ENCODE results near the gene RPL36. TPM values are rescaled to one million over a fixed set of nuclear protein-coding genes. Genes with fewer than 3 reads are reported as not detected.
"Not testable (repeated sequence)": the region's sequence is repeated elsewhere in the genome, so short reads cannot be mapped to it uniquely, and the experiment has no call there.

The RPL36 gene
- total RNA-seq, 1 donor from 2014 or later = 530 TPM

GRCh38 chr19:5705552-5705951 lies 15.5 kb downstream of the RPL36 start:
- no peak for DNase-seq (ENCODE audit: low spot score)

- no peak for DNase-seq (ENCODE audit: low spot score)
These were observed 16.9 kb downstream of the RPL36 start for GRCh38 chr19:5706876-5707573.

- DNase-seq (ENCODE audit: low spot score) = no peak
These were observed 17.8 kb downstream of the RPL36 start for GRCh38 chr19:5707576-5708575.

- DNase-seq (ENCODE audit: low spot score) = no peak
These were observed 20.9 kb downstream of the RPL36 start for GRCh38 chr19:5711025-5711424.

- no peak for DNase-seq (ENCODE audit: low spot score)
These were observed 21.6 kb downstream of the RPL36 start for GRCh38 chr19:5711713-5712161.

- DNase-seq (ENCODE audit: low spot score) = no peak
These were observed 23.1 kb downstream of the RPL36 start for GRCh38 chr19:5713228-5713627.

- DNase-seq (ENCODE audit: low spot score) = no peak
These were observed 24.7 kb downstream of the RPL36 start for GRCh38 chr19:5714816-5715215.

- no peak for DNase-seq (ENCODE audit: low spot score)
These were observed 27.3 kb downstream of the RPL36 start for GRCh38 chr19:5717215-5717935.

- no peak for DNase-seq (ENCODE audit: low spot score)
These were observed 28.0 kb downstream of the RPL36 start for GRCh38 chr19:5718037-5718578.

GRCh38 chr19:5718579-5719273 lies 28.6 kb downstream of the RPL36 start:
- peak; percentile 24 for DNase-seq (ENCODE audit: low spot score)

GRCh38 chr19:5719274-5719960 lies 29.3 kb downstream of the RPL36 start:
- DNase-seq (ENCODE audit: low spot score) = peak; percentile 19

- peak; percentile 100 for DNase-seq (ENCODE audit: low spot score)
These were observed 30.1 kb downstream of the RPL36 start, which contains the start of the genes CATSPERD and LONP1 for GRCh38 chr19:5719961-5720790. Gene CATSPERD, plus strand, starts transcription at chr19:5720637. Its CDS starts 101 bp downstream, at chr19:5720738. Gene LONP1, minus strand, starts transcription at chr19:5720146. Its CDS starts 14 bp downstream, at chr19:5720132.

GRCh38 chr19:5727453-5728050 lies 37.5 kb downstream of the RPL36 start:
- no peak for DNase-seq (ENCODE audit: low spot score)

- DNase-seq (ENCODE audit: low spot score) = not testable (repeated sequence)
These were observed 43.1 kb downstream of the RPL36 start for GRCh38 chr19:5733172-5733571.

- DNase-seq (ENCODE audit: low spot score) = no peak
These were observed 48.3 kb downstream of the RPL36 start for GRCh38 chr19:5738423-5738822.

Measured in umbilical cord (tissue), 2 donors.